Stimulated activated CD8-positive, alpha-beta memory T cell treated with anti-CD3 and anti-CD28 coated beads, Interleukin-4, amount 100 ng/mL, for 24 hours (primary cell): Measurements from ENCODE around the gene PDE8A.
A peak's percentile ranks its signal among the peaks of the same experiment; 100 is the strongest.
"Not testable (repeated sequence)": the region's sequence is repeated elsewhere in the genome, so short reads cannot be mapped to it uniquely, and the experiment has no call there.

Experiments
- DNase-seq: peaks from one replicate; pipeline ENCODE4 v3.0.0-alpha.2; 2020; ENCODE audit warnings: low read depth

Gene PDE8A

DNA sequence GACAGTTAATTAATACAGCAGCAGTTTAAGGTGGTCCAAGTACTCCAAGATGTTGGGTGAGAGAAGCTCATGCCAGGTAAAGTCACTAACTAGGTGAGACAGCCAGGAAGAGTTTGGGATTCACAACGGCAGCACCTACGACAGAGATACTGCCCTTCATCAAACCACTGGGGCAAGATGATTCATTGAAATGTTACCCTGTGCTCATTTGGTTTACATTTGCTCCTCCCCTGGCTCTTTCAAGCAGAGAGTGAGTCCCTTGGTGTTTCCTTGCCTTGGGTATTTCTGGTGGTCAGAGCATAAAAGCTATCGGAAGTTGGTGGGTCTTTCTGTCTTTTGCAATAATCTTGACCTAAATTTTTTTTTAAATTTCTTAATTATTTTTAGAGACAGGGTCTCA, 19.9 kb upstream of the PDE8A start:
- DNase-seq: no peak

DNA sequence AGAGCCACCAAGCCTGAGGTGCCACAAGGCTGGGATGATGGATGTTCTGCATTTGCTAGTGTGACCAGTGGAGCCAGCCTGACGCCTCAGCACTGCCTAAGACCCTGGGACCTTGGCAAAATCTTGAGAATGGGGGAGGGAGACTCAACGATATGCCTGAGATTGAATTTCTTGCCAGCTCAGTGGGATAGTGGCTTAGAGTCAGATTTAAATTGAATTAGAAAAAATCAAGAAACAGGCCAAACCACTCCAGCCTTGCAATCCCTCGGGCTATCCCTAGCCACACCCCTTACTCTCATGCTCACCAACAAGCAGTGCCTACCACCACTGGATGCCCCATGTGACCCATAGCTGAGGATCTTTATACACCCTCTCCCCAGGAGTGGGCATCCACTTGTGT, 18.7 kb upstream of the PDE8A start:
- no peak for DNase-seq

DNA sequence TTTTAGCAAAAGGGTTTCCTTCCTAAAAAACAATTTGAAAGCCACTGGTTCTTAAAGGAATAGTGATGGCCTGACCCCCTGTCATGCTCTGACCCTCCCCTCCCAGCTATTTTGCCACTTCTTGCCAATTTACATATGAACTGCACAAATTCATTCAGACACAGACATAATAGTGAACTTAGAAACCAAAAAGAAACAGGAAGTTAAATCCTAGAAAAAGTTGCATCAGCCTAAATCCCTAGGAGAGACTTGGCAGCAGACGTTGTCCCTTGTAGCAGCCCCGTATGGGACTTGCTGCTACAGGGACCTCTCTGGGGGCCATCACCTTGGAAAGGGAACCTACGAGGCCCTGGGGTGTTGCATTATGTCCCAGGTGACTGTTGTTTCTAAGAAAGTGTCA, 14.3 kb upstream of the PDE8A start:
- no peak for DNase-seq

DNA sequence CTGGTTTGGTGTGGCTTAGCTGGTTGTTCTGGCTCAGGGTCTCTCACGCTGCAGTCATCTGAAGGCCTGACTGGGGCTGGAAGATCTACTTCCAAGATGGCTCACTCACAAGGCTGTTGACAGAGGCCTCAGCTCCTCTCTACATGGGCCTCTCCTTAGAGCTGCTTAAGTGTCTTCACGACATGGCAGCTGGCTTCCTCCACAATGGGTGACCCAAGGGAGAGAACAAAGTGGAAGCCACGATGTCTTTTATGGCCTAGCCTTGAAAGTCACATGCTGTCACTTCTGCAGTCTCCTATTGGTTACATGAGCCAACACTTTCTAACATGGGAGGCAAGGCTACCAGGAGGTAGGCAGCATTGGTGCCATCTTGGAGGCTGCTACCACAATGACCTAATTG, 13.4 kb upstream of the PDE8A start:
- no peak for DNase-seq

DNA sequence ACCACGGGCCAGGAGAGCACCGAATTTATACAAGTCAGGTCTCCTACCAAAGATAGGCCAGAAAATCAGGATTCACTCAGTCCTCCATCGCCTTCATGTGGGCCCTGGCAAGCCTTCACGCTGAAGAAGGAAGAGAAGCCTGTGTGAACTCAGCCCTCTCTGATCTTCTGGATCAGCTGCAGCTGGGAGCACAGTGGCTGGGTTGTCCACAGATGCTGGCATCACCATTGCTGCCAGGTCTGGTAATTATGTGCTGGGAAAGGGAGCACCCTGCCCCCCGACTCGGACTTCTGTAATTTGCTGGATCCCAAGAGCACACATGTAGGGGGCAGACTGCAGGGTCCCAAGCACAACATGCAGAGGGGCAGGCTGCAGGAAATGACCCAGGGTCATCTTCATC, 12.4 kb upstream of the PDE8A start:
- DNase-seq: no peak

DNA sequence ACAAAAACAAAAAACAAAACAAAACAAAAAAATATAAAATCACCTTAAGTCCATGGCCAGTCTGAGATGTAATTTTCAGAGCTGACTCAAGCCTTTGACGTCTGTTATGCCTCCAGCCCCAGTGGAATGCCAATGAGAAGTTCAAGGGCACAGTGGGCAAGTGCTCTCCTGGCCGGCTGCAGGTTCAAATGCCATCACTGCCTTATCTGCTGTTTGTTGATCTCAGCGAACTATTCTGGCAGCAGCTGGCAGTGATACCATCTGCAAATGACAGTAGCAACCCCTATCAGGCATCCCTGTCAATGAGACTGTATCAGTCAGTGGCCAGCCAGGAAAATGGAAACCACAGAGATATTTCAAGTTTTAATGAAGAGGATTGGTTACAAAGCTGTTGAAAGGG, 10.8 kb upstream of the PDE8A start:
- DNase-seq: no peak

DNA sequence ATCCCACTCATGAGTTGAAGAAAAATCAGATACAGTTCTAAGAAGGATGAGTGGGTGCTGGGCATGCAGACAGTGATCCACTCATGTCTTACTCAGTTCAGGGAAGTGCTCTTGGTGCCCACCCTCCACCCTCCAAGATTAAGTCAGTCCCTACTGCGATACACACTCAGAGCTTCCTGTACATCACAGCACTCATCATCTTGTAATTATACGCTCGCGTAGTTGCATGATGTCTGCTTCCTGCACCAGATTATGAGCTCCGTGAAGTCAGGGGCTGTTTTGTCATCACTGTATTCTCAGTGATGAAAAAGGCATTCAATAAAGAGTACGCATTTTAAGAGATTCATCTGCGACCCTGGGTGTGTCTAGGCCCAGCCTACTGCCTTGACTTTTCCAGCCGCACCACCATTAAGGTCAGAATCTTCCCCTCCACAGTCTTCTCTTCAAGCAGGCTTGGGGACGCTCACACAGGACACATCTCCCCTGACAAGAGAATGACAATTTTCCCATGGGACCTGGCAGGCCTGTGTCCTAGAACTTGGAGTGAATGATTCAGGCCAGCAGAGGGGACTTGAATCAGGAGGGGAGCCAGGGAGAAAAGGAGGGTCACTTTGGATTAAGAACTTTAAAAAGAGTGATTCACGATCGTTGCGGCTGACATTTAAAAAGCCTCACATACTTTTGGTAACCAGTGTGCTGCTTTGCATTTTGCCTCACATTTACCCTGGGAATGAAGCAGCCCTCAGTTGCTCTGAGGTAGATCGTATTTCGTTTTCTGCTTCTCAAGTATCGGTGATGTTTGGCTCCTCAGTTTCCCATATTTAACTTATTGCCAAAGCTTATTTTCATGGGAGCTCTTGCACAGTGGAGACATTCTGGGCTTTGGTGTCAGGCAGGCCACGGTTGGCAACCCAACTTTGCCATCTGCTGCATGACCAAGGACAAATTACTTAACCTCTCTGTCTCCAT, 7.9 kb upstream of the PDE8A start:
- no peak for DNase-seq

DNA sequence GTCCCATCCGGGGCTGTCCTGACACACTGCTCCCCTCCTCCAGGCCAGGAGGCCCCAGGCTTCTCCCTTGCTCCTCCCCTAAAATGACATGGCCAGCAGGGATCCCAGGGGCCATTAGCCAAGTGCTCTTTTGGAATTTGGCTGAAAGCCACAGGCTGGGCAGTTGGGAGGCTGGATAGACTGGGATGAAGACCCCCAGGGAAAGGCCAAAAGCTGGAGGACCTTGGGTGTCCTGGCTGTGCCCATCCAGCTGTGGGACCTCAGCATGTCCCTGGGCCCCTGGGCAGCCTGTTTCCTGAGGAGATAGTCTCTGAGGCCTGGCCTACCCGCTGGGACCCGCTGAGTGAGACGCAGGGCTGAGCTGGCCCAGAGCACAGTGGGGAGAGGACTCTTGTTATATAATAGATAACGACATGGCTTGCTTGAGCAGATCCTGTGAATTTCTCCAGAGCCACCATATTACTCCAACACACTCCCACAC, 5.7 kb upstream of the PDE8A start:
- DNase-seq: no peak

DNA sequence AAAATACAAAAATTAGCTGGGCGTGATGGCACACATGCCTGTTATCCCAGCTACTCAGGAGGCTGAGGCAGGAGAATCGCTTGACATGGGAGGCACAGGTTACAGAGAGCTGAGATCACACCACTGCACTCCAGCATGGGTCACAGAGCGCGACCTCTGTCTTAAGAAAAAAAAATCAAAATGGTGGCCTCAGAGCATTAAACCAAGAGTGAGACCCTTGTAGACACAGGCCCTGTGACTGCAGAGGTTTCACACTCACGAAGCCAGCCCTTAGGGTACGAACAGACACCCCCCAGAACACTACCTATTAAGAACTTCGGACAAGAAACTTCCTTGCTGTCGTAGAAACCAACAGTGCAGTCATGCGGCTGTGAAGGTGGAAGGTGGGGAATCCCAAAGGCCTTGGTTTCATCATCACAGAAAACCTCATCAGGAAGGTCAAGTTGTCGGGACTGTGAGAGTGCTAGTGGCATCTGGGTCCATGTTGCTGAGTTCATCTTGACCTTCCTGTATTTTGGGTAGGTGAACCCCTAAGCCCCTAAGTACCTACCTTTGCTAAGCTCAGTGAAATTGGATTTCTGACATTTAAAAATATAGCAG, 4.8 kb upstream of the PDE8A start:
- no peak for DNase-seq

DNA sequence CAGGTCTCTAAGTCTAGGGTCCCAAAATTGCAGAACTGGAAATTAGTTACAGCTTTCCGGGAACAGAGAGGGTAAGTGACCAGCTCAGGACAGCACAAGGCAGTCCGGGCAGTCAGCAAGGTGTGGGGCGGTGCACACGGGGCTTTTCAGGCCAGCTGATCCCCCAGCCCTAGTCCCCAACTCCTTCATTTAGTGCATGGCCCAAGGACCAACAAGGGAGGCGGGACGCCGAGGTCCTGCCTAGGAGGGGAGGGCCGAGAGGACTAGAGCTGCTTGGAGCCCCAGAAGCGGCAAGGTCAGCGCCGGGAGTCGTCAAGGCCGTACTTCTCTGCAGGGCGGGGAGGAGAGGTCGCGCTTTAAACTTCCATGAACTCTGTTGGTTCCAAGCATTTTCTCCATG, 2.0 kb upstream of the PDE8A start:
- DNase-seq: no peak

DNA sequence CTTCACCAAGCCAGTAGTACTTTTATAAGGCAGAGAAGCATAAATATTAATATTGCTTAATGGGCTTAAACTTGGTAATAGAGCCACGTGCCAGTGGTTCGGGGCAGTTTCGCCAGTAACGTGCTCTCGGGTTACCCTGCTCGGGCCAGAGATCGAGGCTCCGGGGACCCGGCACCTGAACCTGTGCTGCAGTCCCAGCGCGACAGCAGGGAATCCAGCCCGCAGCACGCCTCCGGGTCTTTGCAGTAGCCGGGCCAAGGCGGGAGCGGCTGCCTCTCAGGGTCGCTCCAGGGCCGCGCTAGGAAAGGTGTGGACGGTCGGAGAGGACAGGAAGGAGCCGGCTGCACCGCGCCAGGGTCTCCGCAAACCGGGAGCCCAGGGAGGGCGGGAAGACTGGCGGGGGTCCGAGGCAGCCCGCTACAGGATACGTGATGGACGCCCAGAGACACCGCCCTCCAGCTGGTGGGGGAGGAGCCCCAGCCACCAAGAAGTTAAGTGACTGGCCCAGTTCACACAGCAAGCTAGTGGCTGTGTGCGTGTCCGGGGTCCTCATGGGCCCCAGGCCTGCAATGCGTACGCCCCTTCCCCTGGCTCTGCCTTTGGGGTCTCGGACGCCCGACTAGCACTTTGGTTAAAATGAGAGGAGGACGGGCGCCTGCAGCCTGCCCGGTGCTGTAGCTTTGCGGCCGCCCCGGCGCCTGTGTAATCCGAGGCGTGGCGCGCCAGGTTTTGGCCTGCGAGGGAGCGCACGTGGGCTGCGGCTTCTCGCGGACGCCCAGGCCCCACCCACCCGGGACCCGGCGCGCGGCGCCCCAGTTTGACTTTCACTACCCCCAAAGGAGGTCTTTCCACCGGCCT, 1.2 kb upstream of the PDE8A start:
- peak; percentile 77 for DNase-seq

DNA sequence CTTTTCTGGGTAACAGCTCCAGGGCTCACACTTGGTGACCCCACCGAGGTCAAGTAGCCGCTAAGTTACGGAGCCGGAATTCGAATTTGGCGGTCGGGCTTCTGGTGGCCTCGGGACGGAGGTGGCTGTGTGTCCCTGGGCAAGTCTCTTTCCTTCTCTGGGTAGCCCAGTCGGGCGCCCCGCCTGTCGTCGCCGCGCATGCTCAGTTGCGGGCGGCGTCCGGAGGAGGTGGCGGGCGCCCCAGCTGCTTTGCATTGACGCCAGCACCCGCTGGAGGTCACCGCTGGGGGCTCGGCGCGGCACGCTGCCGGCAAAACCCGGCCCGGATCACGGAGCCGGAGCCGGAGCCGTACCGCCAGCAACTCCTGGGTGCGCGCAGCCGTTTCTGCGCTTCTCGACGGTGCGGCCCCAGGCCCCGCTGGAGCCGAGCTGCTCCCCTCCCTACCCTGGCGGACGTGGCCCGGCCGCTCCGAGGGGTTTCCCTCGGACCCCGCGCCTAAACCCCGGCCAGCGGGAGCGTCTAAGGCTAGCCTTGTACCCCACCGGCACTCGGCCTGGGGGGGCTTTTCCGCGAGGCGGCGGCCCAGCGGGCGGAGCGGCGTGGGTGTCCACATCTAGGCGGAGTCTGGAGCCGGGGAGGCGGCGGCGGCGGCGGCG, 474 bp upstream of the PDE8A start:
- DNase-seq: peak; percentile 96

DNA sequence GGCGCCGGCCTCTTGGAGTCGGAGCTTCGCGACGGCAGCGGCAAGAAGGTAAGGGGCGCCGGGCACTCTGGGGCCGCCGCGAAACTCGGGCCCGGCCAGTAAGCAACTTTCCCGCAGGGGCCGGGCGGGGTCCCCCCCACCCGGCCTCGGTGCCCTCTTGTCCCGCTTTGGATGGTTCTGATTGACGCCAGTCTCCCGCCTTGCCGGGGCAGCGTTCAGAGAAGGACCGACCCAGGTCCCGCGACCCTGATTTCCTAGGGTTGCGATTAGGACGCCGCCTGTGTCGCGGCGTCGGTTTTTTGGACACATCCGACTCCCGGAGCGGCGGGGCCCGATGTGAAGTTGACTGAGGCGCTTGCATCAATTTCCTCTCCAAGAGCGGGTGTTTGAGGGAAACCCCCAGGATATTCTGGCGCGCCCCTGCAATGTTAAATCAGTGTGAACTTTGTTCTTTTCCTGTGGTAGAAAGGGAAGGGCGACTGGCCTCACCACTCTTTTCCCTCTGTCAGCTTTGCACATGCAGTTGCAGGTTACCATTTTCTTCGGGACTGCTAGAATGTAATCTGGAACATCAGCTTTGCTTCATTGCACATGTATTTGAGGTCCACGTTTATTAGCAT, 755 bp downstream of the PDE8A start:
- peak; percentile 28 for DNase-seq

DNA sequence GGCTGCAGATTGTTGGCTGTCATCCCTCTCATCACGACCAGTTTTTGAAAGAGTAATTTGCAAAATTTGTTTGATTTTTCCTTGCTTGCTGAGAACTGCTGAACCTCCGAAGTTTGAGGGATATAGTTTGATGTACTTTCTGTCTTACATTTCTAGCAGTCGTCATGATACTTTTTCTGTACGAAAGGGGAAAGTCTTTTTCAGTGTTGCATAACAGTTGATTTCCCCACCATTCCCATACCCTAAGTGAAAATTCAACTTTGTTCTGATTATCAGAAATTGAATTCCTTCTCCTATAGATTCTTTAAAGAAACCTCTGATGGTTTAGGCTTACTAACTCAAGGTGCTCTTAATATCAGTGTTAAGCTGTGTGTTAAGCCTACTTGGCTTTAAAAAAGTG, 1.6 kb downstream of the PDE8A start:
- DNase-seq: no peak

DNA sequence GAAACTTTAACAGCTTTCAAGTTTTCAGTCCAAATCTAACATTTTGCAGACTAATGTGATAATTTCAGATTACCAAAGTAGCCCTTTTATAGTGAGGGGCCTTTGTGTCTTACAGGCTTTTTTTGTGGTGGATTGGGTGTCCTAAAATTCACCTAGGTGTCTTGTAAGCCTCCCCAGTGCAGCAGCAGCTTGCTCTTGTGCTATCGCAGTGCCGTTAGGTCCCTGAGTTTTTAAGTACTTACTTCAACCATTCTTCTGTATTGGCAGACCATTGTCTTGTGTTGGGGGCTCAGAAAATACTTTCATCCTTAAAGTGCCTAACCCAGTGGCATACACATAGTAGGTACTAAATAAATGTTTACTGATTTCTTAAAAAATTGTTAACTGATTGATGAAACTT, 2.1 kb downstream of the PDE8A start:
- no peak for DNase-seq

DNA sequence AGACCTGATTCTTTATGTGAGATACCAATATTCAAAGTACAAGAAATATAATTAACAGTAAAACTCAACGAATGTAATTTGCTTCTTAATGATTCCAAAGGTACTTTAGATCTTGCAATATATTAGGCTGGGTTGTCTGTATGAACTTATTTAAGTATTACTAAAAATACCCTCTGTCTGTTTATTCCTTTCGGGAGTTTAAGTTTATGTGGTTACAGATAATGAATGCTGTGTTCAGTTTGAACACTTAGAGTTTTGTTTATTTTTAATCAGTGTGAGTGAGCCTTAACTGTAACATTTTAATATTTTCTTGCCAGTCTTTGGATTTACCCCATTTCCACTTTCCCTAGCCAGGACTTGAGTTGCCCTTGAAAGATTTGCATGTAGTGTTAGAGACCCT, 3.5 kb downstream of the PDE8A start:
- no peak for DNase-seq

DNA sequence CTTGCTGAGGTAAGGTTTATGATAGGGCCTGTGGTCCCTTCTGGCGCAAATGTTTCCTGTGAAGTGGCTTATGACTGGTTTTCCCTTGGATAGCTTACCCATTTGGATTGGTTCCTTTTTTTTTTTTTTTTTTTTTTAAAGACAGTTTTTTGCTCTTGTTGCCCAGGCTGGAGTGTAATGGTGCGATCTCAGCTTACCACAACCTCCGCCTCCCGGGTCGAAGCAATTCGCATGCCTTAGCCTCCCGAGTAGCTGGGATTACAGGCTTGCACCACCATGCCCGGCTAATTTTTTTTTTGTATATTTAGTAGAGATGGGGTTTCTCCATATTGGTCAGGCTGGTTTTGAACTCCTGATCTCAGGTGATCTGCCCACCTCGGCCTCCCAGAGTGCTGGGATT, 5.7 kb downstream of the PDE8A start:
- DNase-seq: not testable (repeated sequence)

DNA sequence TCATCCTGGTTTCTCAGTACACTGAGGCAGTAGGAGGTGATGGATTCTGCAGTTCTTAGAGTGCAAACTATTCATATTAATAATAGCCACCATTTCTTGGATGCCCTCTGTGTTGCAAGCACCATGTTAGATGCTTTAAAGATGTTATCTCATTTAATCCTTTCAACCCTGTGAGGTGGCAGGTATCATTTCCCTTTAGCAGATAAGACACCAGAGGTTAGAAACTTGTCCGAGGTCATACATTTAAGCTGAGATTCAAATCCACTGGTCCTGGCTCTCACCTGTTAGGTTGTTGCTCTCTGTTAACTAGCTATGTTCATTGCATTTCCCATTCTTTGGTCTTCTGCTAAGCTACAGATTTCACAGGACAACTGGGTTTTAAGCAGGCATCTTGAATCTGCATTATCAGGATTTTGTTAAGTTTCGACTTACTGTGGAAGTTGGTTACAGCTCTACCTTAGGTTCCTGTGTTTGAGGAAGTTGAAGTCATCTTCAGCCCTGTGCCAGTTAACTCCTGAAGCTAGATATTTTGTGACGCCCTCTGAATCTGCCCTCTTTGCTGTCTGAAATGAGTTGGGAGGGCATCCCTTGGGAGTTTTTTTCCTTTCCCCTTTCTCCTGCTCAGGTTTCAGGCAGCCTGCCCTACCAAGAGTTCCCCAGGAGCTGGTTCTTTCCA, 6.4 kb downstream of the PDE8A start:
- DNase-seq: no peak

DNA sequence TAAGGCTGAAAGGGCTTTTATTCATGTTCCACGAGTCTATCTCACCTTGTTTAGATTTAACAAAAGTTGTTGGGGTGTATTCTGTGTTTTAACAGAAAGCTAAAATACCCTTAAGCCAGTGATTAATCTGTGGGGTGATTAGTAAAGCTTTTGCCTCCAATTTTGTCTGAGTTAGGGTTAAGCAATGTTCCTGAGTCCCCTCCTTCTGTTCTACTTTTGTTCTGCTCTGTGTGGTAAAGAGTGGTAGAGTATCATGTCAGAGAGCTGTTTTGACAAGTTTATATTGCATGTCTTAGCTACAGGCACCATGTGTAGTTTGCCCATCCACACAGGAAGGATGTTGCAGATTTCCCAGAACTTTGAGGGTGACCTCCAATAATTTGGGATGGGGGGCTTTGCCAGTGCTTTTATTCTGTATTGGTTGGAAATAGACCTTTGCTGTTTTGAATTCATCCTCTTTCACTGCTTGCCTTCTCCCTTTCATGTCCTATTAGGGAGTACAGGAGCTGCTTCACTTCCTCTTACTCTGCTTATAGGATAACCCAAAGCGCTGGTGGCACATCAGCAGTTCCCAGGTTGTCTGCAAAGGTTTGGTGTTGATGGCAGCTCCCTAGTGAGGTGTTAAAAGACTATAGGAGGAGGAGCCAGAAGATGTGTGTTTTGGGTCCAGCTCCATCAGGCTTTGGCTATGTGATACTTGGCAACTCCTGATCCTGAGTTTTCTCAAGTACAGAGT, 7.4 kb downstream of the PDE8A start:
- no peak for DNase-seq

DNA sequence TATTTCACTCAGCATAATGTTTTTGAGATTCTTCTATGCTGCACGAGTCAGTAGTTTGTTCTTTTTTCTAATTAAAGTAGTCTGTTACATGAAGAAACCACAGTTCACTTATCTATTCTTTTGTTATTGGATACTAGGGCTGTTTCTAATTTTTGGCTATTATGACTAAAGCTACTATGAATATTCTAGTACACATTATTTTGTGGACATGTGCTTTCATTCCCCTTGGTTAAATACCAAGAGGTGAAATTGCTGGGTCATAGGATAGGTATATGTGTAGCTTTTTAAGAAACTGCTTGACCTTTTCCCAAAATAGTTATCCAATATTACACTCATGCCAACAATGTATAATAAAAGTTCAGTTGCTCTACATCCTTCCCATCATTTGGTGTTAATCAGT, 8.9 kb downstream of the PDE8A start:
- DNase-seq: no peak
